ENCODE measurements around the gene LRRC27. TPM values are rescaled to one million over a fixed set of nuclear protein-coding genes. Genes with fewer than 3 reads are reported as not detected.
"Not testable (repeated sequence)": the region's sequence is repeated elsewhere in the genome, so short reads cannot be mapped to it uniquely, and the experiment has no call there.

LRRC27 gene
- total RNA-seq, 1 donor from 2014 or later: 3.8 TPM

- peak overlapping the region; percentile 74 for H3K27ac ChIP-seq (replicated peaks)
- H3K27me3 ChIP-seq (ENCODE audit: low read depth): no peaks in the 10 kb centered on the region
- intact Hi-C loops (cut with micrococcal nuclease): no loop called here
- DNase-seq: no peak
- peaks cover 31% of the 10 kb centered on the region for H3K4me1 ChIP-seq
- H3K9me3 ChIP-seq (replicated peaks): no peaks in the 10 kb centered on the region
- H3K4me3 ChIP-seq: peak overlapping the region; percentile 62
- TF ChIP-seq CTCF (IDR thresholded peaks at IDR 0.05; ENCODE audit: borderline replicate concordance): no peak
- no peaks in the 10 kb centered on the region for H3K36me3 ChIP-seq
Observed at GRCh38 chr10:132336064-132336746, 4.2 kb downstream of the LRRC27 start.

- peak overlapping the region; percentile 74 for H3K27ac ChIP-seq (replicated peaks)
- peak overlapping the region; percentile 62 for H3K4me3 ChIP-seq
- H3K9me3 ChIP-seq (replicated peaks): no peaks in the 10 kb centered on the region
- DNase-seq: no peak
- no peaks in the 10 kb centered on the region for H3K36me3 ChIP-seq
- intact Hi-C loops (cut with micrococcal nuclease): no loop called here
- no peak for TF ChIP-seq CTCF (IDR thresholded peaks at IDR 0.05; ENCODE audit: borderline replicate concordance)
- no peaks in the 10 kb centered on the region for H3K27me3 ChIP-seq (ENCODE audit: low read depth)
- peaks cover 28% of the 10 kb centered on the region for H3K4me1 ChIP-seq
Observed at GRCh38 chr10:132336919-132337407, 5.0 kb downstream of the LRRC27 start.

DNA sequence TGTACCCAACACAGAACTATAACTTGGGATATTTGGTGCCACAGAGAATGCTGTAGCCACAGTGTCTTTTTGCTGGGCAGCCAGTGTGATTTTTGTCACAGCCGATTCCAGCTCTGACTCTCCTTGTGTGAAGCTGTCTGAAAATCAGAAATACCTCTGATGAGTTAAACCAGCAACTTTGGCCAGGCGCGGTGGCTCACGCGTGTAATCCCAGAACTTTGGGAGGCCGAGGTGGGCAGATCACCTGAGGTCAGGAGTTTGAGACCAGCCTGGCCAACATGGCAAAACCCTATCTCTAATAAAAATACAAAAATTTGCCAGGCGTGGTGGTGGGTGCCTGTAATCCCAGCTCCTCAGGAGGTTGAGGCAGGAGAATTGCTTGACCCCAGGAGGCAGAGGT, 5.9 kb downstream of the LRRC27 start:
- intact Hi-C loops (cut with micrococcal nuclease); DNase-seq; H3K27me3 ChIP-seq (ENCODE audit: low read depth); H3K27ac ChIP-seq (replicated peaks); H3K9me3 ChIP-seq (replicated peaks); H3K36me3 ChIP-seq: not testable (repeated sequence)
- peaks cover 19% of the 10 kb centered on the region for H3K4me1 ChIP-seq
- H3K4me3 ChIP-seq: peak overlapping the region; percentile 62

GRCh38 chr10:132338876-132339275, 6.9 kb downstream of the LRRC27 start:
- DNase-seq: no peak
- H3K27me3 ChIP-seq (ENCODE audit: low read depth): no peaks in the 10 kb centered on the region
- no peak overlapping the region for H3K27ac ChIP-seq (replicated peaks)
- H3K4me3 ChIP-seq: no peak overlapping the region
- H3K9me3 ChIP-seq (replicated peaks): no peaks in the 10 kb centered on the region
- no peak for TF ChIP-seq CTCF (IDR thresholded peaks at IDR 0.05; ENCODE audit: borderline replicate concordance)
- peaks cover 17% of the 10 kb centered on the region for H3K4me1 ChIP-seq
- intact Hi-C loops (cut with micrococcal nuclease): no loop called here
- H3K36me3 ChIP-seq: peaks cover 8% of the 10 kb centered on the region

GRCh38 chr10:132339276-132339675, 7.3 kb downstream of the LRRC27 start:
- H3K36me3 ChIP-seq: peaks cover 9% of the 10 kb centered on the region
- H3K27ac ChIP-seq (replicated peaks): no peak overlapping the region
- no peak for DNase-seq
- no peak for TF ChIP-seq CTCF (IDR thresholded peaks at IDR 0.05; ENCODE audit: borderline replicate concordance)
- H3K4me3 ChIP-seq: no peak overlapping the region
- H3K27me3 ChIP-seq (ENCODE audit: low read depth): no peaks in the 10 kb centered on the region
- no peaks in the 10 kb centered on the region for H3K9me3 ChIP-seq (replicated peaks)
- peaks cover 17% of the 10 kb centered on the region for H3K4me1 ChIP-seq
- intact Hi-C loops (cut with micrococcal nuclease): no loop called here

GRCh38 chr10:132341017-132341416, 9.0 kb downstream of the LRRC27 start:
- no peak overlapping the region for H3K4me3 ChIP-seq
- no peak overlapping the region for H3K27ac ChIP-seq (replicated peaks)
- DNase-seq: no peak
- intact Hi-C loops (cut with micrococcal nuclease): no loop called here
- H3K27me3 ChIP-seq (ENCODE audit: low read depth): no peaks in the 10 kb centered on the region
- peaks cover 15% of the 10 kb centered on the region for H3K36me3 ChIP-seq
- TF ChIP-seq CTCF (IDR thresholded peaks at IDR 0.05; ENCODE audit: borderline replicate concordance): no peak
- peaks cover 16% of the 10 kb centered on the region for H3K4me1 ChIP-seq
- H3K9me3 ChIP-seq (replicated peaks): no peaks in the 10 kb centered on the region
